ENCODE data around the gene CFAP97D1. TPM values are rescaled to one million over a fixed set of nuclear protein-coding genes. Genes with fewer than 3 reads are reported as not detected.

CFAP97D1 gene
- total RNA-seq, 1 experiment from 2014 or later, result 0.13 TPM

- Mint-ChIP-seq H3K4me1 (peaks cover 43% of the 10 kb centered on the region), H3K27ac (no peak overlapping the region)
- POLR2A ChIA-PET, result no interaction called here
Observed at GRCh38 chr17:43801844-43802243, 21.6 kb downstream of the CFAP97D1 start.

DNA sequence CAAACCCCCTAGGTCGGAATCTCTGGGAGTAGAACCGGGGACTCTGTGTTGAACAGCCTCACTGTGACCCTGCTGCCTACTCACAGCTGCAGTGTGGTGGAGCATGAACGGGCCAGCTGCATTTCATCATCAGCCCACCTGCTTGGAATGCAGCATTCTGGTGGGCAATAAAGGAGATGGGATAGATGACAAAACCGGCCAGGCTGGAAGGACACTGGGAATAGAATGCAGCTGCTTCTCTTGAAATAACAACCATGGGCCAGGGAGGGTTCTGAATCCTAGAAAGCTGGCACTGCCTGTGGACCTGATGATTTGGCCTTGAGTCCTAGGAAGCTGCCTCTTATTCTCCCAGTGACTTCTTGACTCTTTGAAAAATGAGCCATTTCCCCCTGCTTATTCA is 23.5 kb downstream of the CFAP97D1 start:
- Mint-ChIP-seq H3K4me3 (0 out of 2 replicates have a peak overlapping the region, but pooled peaks have one; percentile 2), H3K27ac (peak overlapping the region; percentile 82), H3K36me3 (peaks cover 19% of the 10 kb centered on the region), H3K4me1 (peaks cover 43% of the 10 kb centered on the region), H3K9me3 (peaks cover 12% of the 10 kb centered on the region), H3K27me3 (ENCODE audit: low read depth) (no peaks in the 10 kb centered on the region)
- TF ChIP-seq, protein P1, sequence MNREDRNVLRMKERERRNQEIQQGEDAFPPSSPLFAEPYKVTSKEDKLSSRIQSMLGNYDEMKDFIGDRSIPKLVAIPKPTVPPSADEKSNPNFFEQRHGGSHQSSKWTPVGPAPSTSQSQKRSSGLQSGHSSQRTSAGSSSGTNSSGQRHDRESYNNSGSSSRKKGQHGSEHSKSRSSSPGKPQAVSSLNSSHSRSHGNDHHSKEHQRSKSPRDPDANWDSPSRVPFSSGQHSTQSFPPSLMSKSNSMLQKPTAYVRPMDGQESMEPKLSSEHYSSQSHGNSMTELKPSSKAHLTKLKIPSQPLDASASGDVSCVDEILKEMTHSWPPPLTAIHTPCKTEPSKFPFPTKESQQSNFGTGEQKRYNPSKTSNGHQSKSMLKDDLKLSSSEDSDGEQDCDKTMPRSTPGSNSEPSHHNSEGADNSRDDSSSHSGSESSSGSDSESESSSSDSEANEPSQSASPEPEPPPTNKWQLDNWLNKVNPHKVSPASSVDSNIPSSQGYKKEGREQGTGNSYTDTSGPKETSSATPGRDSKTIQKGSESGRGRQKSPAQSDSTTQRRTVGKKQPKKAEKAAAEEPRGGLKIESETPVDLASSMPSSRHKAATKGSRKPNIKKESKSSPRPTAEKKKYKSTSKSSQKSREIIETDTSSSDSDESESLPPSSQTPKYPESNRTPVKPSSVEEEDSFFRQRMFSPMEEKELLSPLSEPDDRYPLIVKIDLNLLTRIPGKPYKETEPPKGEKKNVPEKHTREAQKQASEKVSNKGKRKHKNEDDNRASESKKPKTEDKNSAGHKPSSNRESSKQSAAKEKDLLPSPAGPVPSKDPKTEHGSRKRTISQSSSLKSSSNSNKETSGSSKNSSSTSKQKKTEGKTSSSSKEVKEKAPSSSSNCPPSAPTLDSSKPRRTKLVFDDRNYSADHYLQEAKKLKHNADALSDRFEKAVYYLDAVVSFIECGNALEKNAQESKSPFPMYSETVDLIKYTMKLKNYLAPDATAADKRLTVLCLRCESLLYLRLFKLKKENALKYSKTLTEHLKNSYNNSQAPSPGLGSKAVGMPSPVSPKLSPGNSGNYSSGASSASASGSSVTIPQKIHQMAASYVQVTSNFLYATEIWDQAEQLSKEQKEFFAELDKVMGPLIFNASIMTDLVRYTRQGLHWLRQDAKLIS (CRISPR knock-in tag; IDR thresholded peaks at IDR 0.05; ENCODE audit: borderline replicate concordance), result no peak
- TF ChIP-seq ATF3 (CRISPR knock-in tag; conservative IDR thresholded peaks at IDR 0.05) (peak; percentile 70; the same call in 1 of the 2 replicates), ZNF121 (CRISPR knock-in tag; IDR thresholded peaks at IDR 0.05) (peak; percentile 92)
- TF ChIP-seq, protein P2, sequence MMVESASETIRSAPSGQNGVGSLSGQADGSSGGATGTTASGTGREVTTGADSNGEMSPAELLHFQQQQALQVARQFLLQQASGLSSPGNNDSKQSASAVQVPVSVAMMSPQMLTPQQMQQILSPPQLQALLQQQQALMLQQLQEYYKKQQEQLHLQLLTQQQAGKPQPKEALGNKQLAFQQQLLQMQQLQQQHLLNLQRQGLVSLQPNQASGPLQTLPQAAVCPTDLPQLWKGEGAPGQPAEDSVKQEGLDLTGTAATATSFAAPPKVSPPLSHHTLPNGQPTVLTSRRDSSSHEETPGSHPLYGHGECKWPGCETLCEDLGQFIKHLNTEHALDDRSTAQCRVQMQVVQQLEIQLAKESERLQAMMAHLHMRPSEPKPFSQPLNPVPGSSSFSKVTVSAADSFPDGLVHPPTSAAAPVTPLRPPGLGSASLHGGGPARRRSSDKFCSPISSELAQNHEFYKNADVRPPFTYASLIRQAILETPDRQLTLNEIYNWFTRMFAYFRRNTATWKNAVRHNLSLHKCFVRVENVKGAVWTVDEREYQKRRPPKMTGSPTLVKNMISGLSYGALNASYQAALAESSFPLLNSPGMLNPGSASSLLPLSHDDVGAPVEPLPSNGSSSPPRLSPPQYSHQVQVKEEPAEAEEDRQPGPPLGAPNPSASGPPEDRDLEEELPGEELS (CRISPR knock-in tag; IDR thresholded peaks at IDR 0.05), result peak; percentile 14; the same call in 1 of the 2 replicates
- ATAC-seq (peak; percentile 90), DNase-seq (ENCODE audit: low spot score) (peak; percentile 39)
- ChIA-PET CTCF (interaction anchor here (0.6 to 2.4 kb wide), 8 partner anchors 10 to 203 kb away, joined by 3 to 17 read pairs (median 4); partner anchors contain the start of genes CD300LG and DUSP3), POLR2A (interaction anchor here (0.5 to 1.1 kb wide), 2 partner anchors 36 to 38 kb away, joined by 3 to 5 read pairs; no protein-coding TSS in a partner anchor)

More at GRCh38 chr17:43801844-43802243, 21.6 kb downstream of the CFAP97D1 start:
- Mint-ChIP-seq H3K9me3 (peaks cover 21% of the 10 kb centered on the region), H3K36me3 (peaks cover 27% of the 10 kb centered on the region), H3K4me3 (no peak overlapping the region), H3K27me3 (ENCODE audit: low read depth) (peaks cover 8% of the 10 kb centered on the region)
- CTCF ChIA-PET, result no interaction called here
- DNase-seq (ENCODE audit: low spot score), result no peak
- no peak for ATAC-seq
- TF ChIP-seq STAT6 (CRISPR knock-in tag; conservative IDR thresholded peaks at IDR 0.05; ENCODE audit: low read depth), result no peak
- no peak for TF ChIP-seq SOX15 (CRISPR knock-in tag; IDR thresholded peaks at IDR 0.05)
- TF ChIP-seq GABPB1 (CRISPR knock-in tag; IDR thresholded peaks at IDR 0.05), result peak; percentile 73
- TF ChIP-seq SP1 (CRISPR knock-in tag; conservative IDR thresholded peaks at IDR 0.05), result no peak
- TF ChIP-seq USF2 (CRISPR knock-in tag; IDR thresholded peaks at IDR 0.05), result no peak

DNA sequence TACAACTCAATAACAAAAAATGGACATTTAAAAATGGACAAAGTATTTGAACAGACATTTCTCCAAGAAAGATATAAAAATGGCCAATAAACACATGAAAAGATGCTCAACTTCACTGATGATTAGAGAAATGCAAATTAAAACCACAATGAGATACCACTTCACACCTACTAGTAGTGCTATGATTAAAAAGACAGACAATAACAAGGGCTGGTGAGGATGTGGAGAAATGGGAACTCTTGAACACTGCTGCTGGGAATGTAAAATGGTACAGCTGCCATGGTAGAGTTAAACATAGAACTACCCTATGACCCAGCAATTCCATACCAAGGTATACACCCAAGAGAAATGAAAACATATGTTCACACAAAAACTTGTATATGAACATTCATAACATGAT is 24.9 kb downstream of the CFAP97D1 start:
- no peaks in the 10 kb centered on the region for H3K27me3 Mint-ChIP-seq (ENCODE audit: low read depth)
- TF ChIP-seq ZNF121 (CRISPR knock-in tag; IDR thresholded peaks at IDR 0.05) (no peak), ZNF425 (CRISPR knock-in tag; conservative IDR thresholded peaks at IDR 0.05) (no peak), ZBTB21 (CRISPR knock-in tag; IDR thresholded peaks at IDR 0.05; ENCODE audit: borderline replicate concordance) (no peak), CREB1 (CRISPR knock-in tag; IDR thresholded peaks at IDR 0.05) (no peak), E2F4 (CRISPR knock-in tag; IDR thresholded peaks at IDR 0.05; ENCODE audit: borderline replicate concordance, low read depth) (no peak), RORB (CRISPR knock-in tag; IDR thresholded peaks at IDR 0.05) (no peak), USF2 (CRISPR knock-in tag; IDR thresholded peaks at IDR 0.05) (no peak), ZNF138 (CRISPR knock-in tag; conservative IDR thresholded peaks at IDR 0.05) (no peak)
- H3K4me3 Mint-ChIP-seq, result no peak overlapping the region
- CTCF ChIA-PET, result interaction anchor here (2.4 kb wide), 1 partner anchor 41 kb away, joined by 17 read pairs; the partner anchor contains the start of gene CD300LG
- no peak for DNase-seq (ENCODE audit: low spot score)
- peaks cover 4% of the 10 kb centered on the region; the same call in 1 of the 2 replicates for H3K9me3 Mint-ChIP-seq
- POLR2A ChIA-PET, result no interaction called here
- peak overlapping the region; percentile 24; the same call in 1 of the 2 replicates for H3K27ac Mint-ChIP-seq
- no peak for ATAC-seq
- H3K36me3 Mint-ChIP-seq, result peaks cover 17% of the 10 kb centered on the region
- H3K4me1 Mint-ChIP-seq, result peaks cover 43% of the 10 kb centered on the region
